Stimulated activated naive CD8-positive, alpha-beta T cell treated with anti-CD3 and anti-CD28 coated beads, Interleukin-15, Interleukin-2, amounts not matched to agents 100 ng/mL and 50 ng/mL, for 24 hours (primary cell): ENCODE results near the gene NEDD4.
"Not testable (repeated sequence)": the region's sequence is repeated elsewhere in the genome, so short reads cannot be mapped to it uniquely, and the experiment has no call there.

Experiments used
- H3K27ac Mint-ChIP-seq: one replicate; pipeline ENCODE4 v1.8.0; 2021; ENCODE audit warnings: mild to moderate bottlenecking, mixed read lengths
- H3K27me3 Mint-ChIP-seq: one replicate; pipeline ENCODE4 v1.8.0; 2021; ENCODE audit warnings: mixed read lengths
- H3K36me3 Mint-ChIP-seq: one replicate; pipeline ENCODE4 v1.8.0; 2021; ENCODE audit warnings: low read depth, mixed read lengths
- H3K4me1 Mint-ChIP-seq: one replicate; pipeline ENCODE4 v1.8.0; 2021; ENCODE audit warnings: low read depth, mixed read lengths
- H3K4me3 Mint-ChIP-seq: one replicate; pipeline ENCODE4 v1.8.0; 2021; ENCODE audit warnings: mild to moderate bottlenecking, mixed read lengths
- H3K9me3 Mint-ChIP-seq: one replicate; pipeline ENCODE4 v1.8.0; 2021; ENCODE audit warnings: mixed read lengths

NEDD4 gene

GRCh38 chr15:55863911-55864310, 129.5 kb downstream of the NEDD4 start:
- Mint-ChIP-seq H3K27me3 (no peaks in the 10 kb centered on the region), H3K9me3 (no peaks in the 10 kb centered on the region), H3K4me1 (no peaks in the 10 kb centered on the region), H3K27ac (no peak overlapping the region), H3K36me3 (peaks cover 13% of the 10 kb centered on the region), H3K4me3 (no peak overlapping the region)

GRCh38 chr15:55861115-55861514, 132.3 kb downstream of the NEDD4 start:
- Mint-ChIP-seq H3K4me1 (no peaks in the 10 kb centered on the region), H3K27ac (no peak overlapping the region), H3K36me3 (peaks cover 18% of the 10 kb centered on the region), H3K4me3 (no peak overlapping the region), H3K27me3 (no peaks in the 10 kb centered on the region), H3K9me3 (no peaks in the 10 kb centered on the region)

- peaks cover 18% of the 10 kb centered on the region for H3K36me3 Mint-ChIP-seq
- no peaks in the 10 kb centered on the region for H3K4me1 Mint-ChIP-seq
- H3K27ac Mint-ChIP-seq, result no peak overlapping the region
- H3K27me3 Mint-ChIP-seq, result no peaks in the 10 kb centered on the region
- H3K9me3 Mint-ChIP-seq, result no peaks in the 10 kb centered on the region
- no peak overlapping the region for H3K4me3 Mint-ChIP-seq
Observed at GRCh38 chr15:55860468-55860867, 132.9 kb downstream of the NEDD4 start.

GRCh38 chr15:55859681-55860080, 133.7 kb downstream of the NEDD4 start:
- H3K36me3 Mint-ChIP-seq, result peaks cover 18% of the 10 kb centered on the region
- no peak overlapping the region for H3K27ac Mint-ChIP-seq
- H3K4me1 Mint-ChIP-seq, result no peaks in the 10 kb centered on the region
- no peaks in the 10 kb centered on the region for H3K9me3 Mint-ChIP-seq
- H3K27me3 Mint-ChIP-seq, result no peaks in the 10 kb centered on the region
- H3K4me3 Mint-ChIP-seq, result no peak overlapping the region

DNA sequence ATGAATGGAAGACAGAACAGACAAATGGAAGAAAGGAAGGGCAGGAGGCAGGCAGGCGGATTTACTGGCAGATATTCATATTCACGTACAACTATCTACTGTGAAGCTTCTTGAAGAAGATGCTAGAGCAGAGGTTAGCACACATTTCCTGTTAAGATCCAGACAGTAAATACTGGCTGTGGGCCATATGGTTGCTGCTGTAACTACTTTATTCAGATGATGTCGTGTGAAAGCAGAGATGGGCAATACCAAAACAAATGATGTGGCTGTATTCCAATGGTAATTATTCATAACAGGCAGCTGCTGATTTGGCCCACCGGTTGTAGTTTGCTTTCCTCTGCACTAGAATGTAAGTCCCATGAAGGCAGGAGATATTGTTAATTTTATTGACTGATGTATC, 134.8 kb downstream of the NEDD4 start:
- no peaks in the 10 kb centered on the region for H3K9me3 Mint-ChIP-seq
- H3K4me1 Mint-ChIP-seq, result no peaks in the 10 kb centered on the region
- H3K4me3 Mint-ChIP-seq, result no peak overlapping the region
- no peak overlapping the region for H3K27ac Mint-ChIP-seq
- no peaks in the 10 kb centered on the region for H3K27me3 Mint-ChIP-seq
- peaks cover 18% of the 10 kb centered on the region for H3K36me3 Mint-ChIP-seq

DNA sequence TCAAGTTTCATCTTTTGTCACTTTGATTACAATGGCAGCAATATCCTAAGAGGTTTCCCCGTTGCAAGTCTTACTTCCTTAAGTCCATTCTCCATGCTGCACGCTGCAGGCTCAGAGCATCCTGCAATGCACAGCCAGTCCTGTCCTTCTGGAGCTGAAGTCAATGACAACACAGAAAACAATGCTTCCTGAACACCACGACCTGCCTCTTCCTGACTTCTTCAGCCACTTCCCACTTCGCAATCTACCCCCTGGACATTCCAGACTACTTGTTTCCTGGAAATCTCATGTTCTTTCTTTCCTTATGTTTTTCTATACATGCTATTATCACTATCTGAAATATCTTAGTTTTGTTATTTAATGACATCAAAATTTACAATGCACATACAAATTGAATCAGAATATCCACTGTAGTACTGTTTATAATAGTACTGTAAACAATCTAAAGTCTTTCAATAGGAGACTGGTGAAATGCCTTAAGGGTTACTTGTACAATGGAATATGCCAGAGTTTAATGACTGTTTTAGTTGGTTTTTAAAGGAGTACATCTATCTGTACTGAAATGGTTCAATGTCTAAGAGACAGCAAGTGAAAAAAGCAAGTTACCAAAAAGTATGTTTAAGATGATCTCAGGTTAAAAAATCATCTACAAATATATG, 136.8 kb downstream of the NEDD4 start:
- no peak overlapping the region for H3K4me3 Mint-ChIP-seq
- H3K27ac Mint-ChIP-seq, result no peak overlapping the region
- H3K9me3 Mint-ChIP-seq, result no peaks in the 10 kb centered on the region

GRCh38 chr15:55853134-55853533, 140.3 kb downstream of the NEDD4 start:
- Mint-ChIP-seq H3K9me3 (no peaks in the 10 kb centered on the region), H3K27me3 (no peaks in the 10 kb centered on the region), H3K4me3 (no peak overlapping the region), H3K36me3 (no peaks in the 10 kb centered on the region), H3K4me1 (no peaks in the 10 kb centered on the region), H3K27ac (no peak overlapping the region)

More for the DNA sequence above, 136.8 kb downstream of the NEDD4 start:
- H3K36me3 Mint-ChIP-seq, result peaks cover 15% of the 10 kb centered on the region
- no peaks in the 10 kb centered on the region for H3K27me3 Mint-ChIP-seq
- no peaks in the 10 kb centered on the region for H3K4me1 Mint-ChIP-seq

DNA sequence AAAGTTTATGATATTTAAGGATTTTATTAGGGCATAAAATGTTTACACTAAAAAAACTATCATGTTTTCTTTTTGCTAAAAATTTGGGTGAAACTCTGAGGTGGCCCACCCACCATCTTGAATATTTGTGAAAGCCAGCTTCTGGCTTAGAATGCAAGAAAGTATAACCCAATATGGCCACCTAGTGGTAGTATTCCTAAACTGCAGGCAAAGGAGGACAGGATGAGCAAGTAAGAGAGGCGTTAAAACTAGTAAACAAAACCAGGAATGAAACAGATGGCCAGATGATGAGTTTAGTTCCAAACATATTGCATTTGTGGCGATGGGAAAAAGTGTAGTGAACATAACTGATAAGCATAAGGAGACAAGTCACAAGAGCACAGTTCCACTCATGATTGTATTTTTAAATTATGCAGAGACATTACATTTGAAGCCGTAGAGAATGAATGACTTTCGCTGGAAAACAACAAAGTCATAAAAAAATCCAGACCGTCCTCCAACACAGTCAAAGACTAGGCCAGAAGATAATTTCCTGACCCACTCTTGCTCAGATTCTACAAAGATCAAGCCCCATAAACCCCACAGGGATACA, 147.2 kb downstream of the NEDD4 start:
- Mint-ChIP-seq H3K36me3 (peaks cover 15% of the 10 kb centered on the region), H3K9me3 (peaks cover 5% of the 10 kb centered on the region), H3K27me3 (no peaks in the 10 kb centered on the region), H3K27ac (no peak overlapping the region), H3K4me1 (no peaks in the 10 kb centered on the region), H3K4me3 (no peak overlapping the region)

- not testable (repeated sequence) for H3K27ac Mint-ChIP-seq, H3K4me3 Mint-ChIP-seq, H3K9me3 Mint-ChIP-seq, H3K4me1 Mint-ChIP-seq, H3K27me3 Mint-ChIP-seq
- H3K36me3 Mint-ChIP-seq, result peaks cover 17% of the 10 kb centered on the region
Observed at GRCh38 chr15:55842897-55843296, 150.5 kb downstream of the NEDD4 start.

DNA sequence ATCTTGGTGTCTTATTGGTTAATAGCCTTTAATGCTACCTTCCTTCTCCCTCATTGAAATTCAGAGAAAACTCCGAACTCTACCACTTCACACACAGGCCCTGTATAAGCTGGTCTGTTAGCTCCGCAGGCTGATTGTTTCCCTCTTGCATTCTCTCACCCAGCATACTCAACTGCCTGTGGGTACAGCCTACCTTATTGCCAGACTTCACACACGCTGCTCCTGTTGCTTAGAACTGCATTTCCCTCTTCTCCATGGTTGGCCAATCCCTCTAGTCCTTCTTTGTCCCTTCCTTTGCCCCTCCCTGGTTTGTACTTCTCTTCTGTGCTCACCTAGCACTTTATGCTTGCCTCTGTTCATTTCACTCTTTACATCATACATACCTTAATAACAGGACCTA, 157.5 kb downstream of the NEDD4 start:
- no peaks in the 10 kb centered on the region for H3K9me3 Mint-ChIP-seq
- no peaks in the 10 kb centered on the region for H3K4me1 Mint-ChIP-seq
- H3K4me3 Mint-ChIP-seq, result no peak overlapping the region
- H3K27ac Mint-ChIP-seq, result no peak overlapping the region
- H3K27me3 Mint-ChIP-seq, result no peaks in the 10 kb centered on the region
- H3K36me3 Mint-ChIP-seq, result peaks cover 5% of the 10 kb centered on the region

DNA sequence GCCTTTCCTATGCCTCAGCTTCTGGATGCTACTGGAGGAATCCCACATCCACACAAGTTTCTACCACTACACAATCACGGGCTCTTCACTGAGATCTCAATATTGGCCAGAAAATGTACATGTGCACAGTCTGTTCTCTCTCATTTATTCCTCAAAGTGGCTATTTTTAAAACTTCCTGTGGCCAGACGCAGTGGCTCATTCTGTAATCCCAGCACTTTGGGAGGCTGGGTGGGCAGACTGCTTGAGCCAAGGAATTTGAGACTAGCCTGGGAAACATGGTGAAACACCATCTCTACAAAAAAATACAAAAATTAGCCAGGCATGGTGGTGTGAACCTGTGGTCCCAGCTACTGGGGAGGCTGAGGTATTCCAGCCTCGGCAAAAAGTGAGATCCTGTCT, 159.1 kb downstream of the NEDD4 start:
- no peak overlapping the region for H3K27ac Mint-ChIP-seq
- H3K27me3 Mint-ChIP-seq, result no peaks in the 10 kb centered on the region
- no peak overlapping the region for H3K4me3 Mint-ChIP-seq
- no peaks in the 10 kb centered on the region for H3K9me3 Mint-ChIP-seq
- peaks cover 5% of the 10 kb centered on the region for H3K36me3 Mint-ChIP-seq
- H3K4me1 Mint-ChIP-seq, result peaks cover 13% of the 10 kb centered on the region

DNA sequence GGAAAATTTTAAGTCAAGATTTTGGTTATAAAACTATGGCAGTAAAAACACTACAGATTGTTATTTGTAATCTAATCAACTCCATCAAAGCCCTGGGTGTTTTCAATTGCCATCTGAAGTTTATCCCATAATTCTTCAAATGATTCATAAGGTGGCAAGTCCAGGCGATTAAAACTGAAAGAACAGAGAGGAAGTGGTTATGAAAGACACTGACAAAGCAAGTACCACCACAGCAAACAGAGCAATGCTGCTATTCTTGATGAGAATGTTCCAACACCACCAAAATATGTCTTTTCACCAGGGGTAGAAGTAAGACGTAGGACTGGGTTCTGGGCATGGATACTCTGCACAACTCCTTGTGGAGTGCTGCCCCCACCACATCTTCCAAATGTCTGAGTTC, 163.6 kb downstream of the NEDD4 start:
- no peaks in the 10 kb centered on the region for H3K9me3 Mint-ChIP-seq
- no peak overlapping the region for H3K27ac Mint-ChIP-seq
- no peaks in the 10 kb centered on the region for H3K27me3 Mint-ChIP-seq
- H3K4me3 Mint-ChIP-seq, result no peak overlapping the region
- H3K36me3 Mint-ChIP-seq, result no peaks in the 10 kb centered on the region
- peaks cover 15% of the 10 kb centered on the region for H3K4me1 Mint-ChIP-seq

- Mint-ChIP-seq H3K27me3 (no peaks in the 10 kb centered on the region), H3K4me3 (no peak overlapping the region), H3K9me3 (no peaks in the 10 kb centered on the region), H3K4me1 (peaks cover 15% of the 10 kb centered on the region), H3K36me3 (no peaks in the 10 kb centered on the region), H3K27ac (no peak overlapping the region)
Observed at GRCh38 chr15:55827955-55828354, 165.5 kb downstream of the NEDD4 start.

GRCh38 chr15:55827204-55827603, 166.2 kb downstream of the NEDD4 start:
- Mint-ChIP-seq H3K27me3 (no peaks in the 10 kb centered on the region), H3K4me3 (no peak overlapping the region), H3K27ac (no peak overlapping the region), H3K36me3 (no peaks in the 10 kb centered on the region), H3K9me3 (no peaks in the 10 kb centered on the region), H3K4me1 (peaks cover 15% of the 10 kb centered on the region)

DNA sequence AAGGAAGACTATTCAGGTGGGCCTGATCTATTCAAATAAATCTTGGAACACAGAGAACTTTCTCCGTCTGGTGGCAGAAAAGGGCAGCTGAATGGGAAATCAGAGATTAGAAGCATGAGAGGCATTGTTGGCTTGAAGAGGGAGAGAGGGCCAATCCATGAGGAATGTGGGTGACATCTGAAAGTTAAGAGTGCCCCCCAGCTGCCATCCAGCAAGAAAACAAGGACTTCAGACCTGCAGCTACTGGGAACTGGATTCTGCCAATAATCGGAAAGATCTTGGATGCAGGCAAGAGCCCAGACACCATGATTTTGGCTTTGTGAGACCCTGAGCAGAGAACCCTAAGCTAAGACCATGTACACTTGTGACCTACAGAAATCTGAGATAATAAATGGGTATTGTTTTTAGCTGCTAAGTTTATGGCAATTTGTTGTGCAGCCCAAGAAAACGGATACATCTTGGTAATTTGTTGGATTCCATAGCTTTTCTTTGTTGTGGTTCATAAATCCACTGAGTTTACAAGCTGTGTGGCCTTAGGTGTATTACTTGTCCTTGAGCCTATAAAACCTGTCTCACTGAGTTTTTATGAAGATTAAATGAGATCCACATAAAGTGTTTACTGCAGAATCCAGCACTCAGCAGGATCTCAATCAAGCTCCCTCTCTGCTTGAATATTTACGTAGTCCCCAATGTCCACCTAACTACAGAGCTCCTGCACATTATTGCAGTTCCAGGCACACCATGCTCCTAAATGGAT, 168.4 kb downstream of the NEDD4 start:
- H3K4me3 Mint-ChIP-seq, result no peak overlapping the region
- H3K9me3 Mint-ChIP-seq, result no peaks in the 10 kb centered on the region
- no peaks in the 10 kb centered on the region for H3K36me3 Mint-ChIP-seq
- no peak overlapping the region for H3K27ac Mint-ChIP-seq
- H3K4me1 Mint-ChIP-seq, result peaks cover 9% of the 10 kb centered on the region
- no peaks in the 10 kb centered on the region for H3K27me3 Mint-ChIP-seq
